Lung microvascular endothelial cell (primary cell): ENCODE data around the gene HPS5. TPM values are rescaled to one million over a fixed set of nuclear protein-coding genes. Genes with fewer than 3 reads are reported as not detected.

Experiments used
- DNase-seq, 2 donors: peaks; one replicate each; pipeline versions ENCODE4 v3.0.0 to v3.0.0-alpha.2; 2010; ENCODE audit warnings: low read depth in 2 of 2
- total RNA-seq: library from RNA; depleted of rRNA; stranded (reverse); fragments of >200 nt; gene quantifications from 2 replicates; pipeline ENCODE4 v1.2.1, GENCODE V29; 2014

HPS5 gene
- total RNA-seq, 1 donor from 2014 or later: 28.2 TPM

GRCh38 chr11:18239655-18240054 is 82.3 kb downstream of the HPS5 start:
- DNase-seq: no peak

GRCh38 chr11:18236664-18237356 is 85.1 kb downstream of the HPS5 start, which contains the start of gene SAA4:
TSS of gene SAA4 (minus strand) at chr11:18236802. CDS start at chr11:18235926, 876 bp downstream.
- DNase-seq: no peak

GRCh38 chr11:18235394-18236334 is 86.3 kb downstream of the HPS5 start:
- no peak for DNase-seq

DNA sequence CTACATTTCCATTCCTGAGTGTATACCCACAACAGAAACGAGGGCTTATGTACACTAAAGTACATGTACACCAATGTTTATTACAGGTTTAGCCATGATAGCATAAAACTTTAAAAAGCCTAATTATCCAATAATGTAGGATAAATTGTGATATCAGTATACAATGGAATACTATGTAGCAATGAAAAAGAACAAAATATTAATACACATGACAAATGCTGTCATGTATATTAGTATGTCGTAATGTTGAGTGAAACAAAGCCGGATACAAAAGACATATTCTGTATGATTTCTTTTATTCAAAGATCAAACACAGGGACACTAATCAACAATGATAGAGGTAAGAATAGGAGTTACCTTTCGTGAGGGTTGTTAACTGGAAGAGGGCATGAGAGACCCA is 88.0 kb downstream of the HPS5 start:
- no peak for DNase-seq

DNA sequence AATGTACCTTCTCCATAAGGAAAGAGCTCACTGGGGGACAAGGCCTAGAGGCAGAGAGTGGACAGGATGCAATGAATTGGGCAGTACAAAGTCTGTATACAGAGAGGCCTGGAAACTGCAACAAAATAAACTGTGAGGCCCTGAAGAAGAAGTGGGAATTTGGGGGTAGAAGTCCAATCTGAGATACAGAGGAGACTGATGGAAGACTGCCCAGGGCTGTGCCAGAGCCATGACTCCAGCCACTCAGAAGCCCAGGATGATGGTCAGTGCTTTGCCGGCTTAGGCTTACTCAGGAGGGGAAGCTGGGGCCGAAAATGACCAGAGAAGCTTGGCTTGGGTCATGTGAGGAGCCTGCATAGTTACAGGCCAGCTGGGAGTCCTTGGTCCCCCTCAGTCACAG is 91.1 kb downstream of the HPS5 start:
- DNase-seq: no peak

DNA sequence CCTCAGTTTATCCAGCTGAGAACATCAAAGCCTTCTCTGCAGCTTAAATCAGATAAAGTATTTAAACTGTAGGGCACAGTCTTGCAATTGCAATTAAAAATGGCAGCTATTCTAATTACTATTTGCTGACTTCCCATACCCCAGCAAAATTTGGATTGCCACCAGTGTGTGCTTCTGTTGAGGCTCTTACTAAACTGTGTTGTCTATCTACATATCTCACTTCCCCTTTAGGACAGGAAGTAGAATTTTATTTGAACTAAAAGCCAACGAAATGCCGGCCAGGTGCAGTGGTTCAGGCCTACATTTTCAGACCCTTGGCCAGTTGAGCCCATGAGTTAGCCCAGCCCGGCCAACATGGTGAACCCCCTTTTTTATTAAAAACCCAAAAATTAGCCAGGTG is 92.4 kb downstream of the HPS5 start:
- no peak for DNase-seq

Other genes with a start within 250 kb of the HPS5 start
- 12.7 and 17.7 TPM in 2 replicates for gene SAAL1, start 216.1 kb downstream of the HPS5 start, total RNA-seq
- gene MRGPRX3, start 189.6 kb downstream of the HPS5 start, total RNA-seq: under 0.01 and 0.40 TPM in 2 replicates
- 0.79 and 0.87 TPM in 2 replicates for gene MRGPRX4, start 149.3 kb downstream of the HPS5 start, total RNA-seq
- not detected in 2 replicates for gene SAA4, start 85.3 kb downstream of the HPS5 start, total RNA-seq
- gene SAA2, start 73.5 kb downstream of the HPS5 start, total RNA-seq: not detected in 2 replicates
- not detected in 2 replicates for gene SAA1, start 55.9 kb downstream of the HPS5 start, total RNA-seq
- gene GTF2H1, start 427 bp upstream of the HPS5 start, total RNA-seq: 41.0 and 45.8 TPM in 2 replicates
- 207 and 243 TPM in 2 replicates for gene LDHA, start 72.4 kb upstream of the HPS5 start, total RNA-seq
- not detected in 2 replicates for gene LDHC, start 90.2 kb upstream of the HPS5 start, total RNA-seq
- not detected in 2 replicates for gene LDHAL6A, start 133.7 kb upstream of the HPS5 start, total RNA-seq
- gene TSG101, start 204.8 kb upstream of the HPS5 start, total RNA-seq: 37.3 and 60.1 TPM in 2 replicates